ENCODE measurements around the gene SYT13. TPM values are rescaled to one million over a fixed set of nuclear protein-coding genes. Genes with fewer than 3 reads are reported as not detected.
A peak's percentile ranks its signal among the peaks of the same experiment; 100 is the strongest.

The SYT13 gene
- total and polyA plus RNA-seq, 7 experiments from 2014 or later: not detected

GRCh38 chr11:45218705-45219104 lies 67.4 kb downstream of the SYT13 start:
- Histone ChIP-seq H3K4me3 (ENCODE audit: low read length) (no peak overlapping the region), H3K27ac (ENCODE audit: low read depth, low read length) (no peak overlapping the region), H3K4me1 (ENCODE audit: control insufficient read depth in 2 of 2, insufficient read depth in 2 of 2, low read length in 2 of 2) (no peaks in the 10 kb centered on the region), H3K27me3 (ENCODE audit: control insufficient read depth in 2 of 2, insufficient read depth in 2 of 2, low read length in 2 of 2) (no peaks in the 10 kb centered on the region), H3K36me3 (ENCODE audit: control insufficient read depth in 2 of 3, insufficient read depth in 3 of 3, low read length in 3 of 3) (no peaks in the 10 kb centered on the region), H3K9me3 (ENCODE audit: control insufficient read depth in 2 of 3, low read length in 3 of 3) (no peaks in the 10 kb centered on the region)
- intact Hi-C loops (cut with micrococcal nuclease): no loop called here
- Mint-ChIP-seq H3K9me3 (no peaks in the 10 kb centered on the region), H3K27ac (no peak overlapping the region), H3K27me3 (no peaks in the 10 kb centered on the region), H3K4me1 (peaks cover 0 to 9% (median 0%) of the 10 kb centered on the region in 7 donors), H3K4me3 (no peak overlapping the region), H3K36me3 (peaks cover 0 to 34% (median 14%) of the 10 kb centered on the region in 5 donors)
- no peak for ATAC-seq
- DNase-seq: no peak
- POLR2A ChIA-PET: no interaction called here
- CTCF ChIA-PET: interaction anchor here (0.7 kb wide), 1 partner anchor 14 kb away, joined by 3 read pairs; no protein-coding TSS in a partner anchor

- no peak overlapping the region for H3K4me3 Mint-ChIP-seq
- no peaks in the 10 kb centered on the region for H3K9me3 ChIP-seq (ENCODE audit: control insufficient read depth in 2 of 3, low read length in 3 of 3)
- no peak overlapping the region for H3K27ac Mint-ChIP-seq
- no peak overlapping the region for H3K4me3 ChIP-seq (ENCODE audit: low read length)
- H3K36me3 Mint-ChIP-seq: peaks cover 0 to 35% (median 12%) of the 10 kb centered on the region in 5 donors
- POLR2A ChIA-PET: no interaction called here
- peaks cover 0 to 2% (median 0%) of the 10 kb centered on the region in 3 experiments for H3K36me3 ChIP-seq (ENCODE audit: control insufficient read depth in 2 of 3, insufficient read depth in 3 of 3, low read length in 3 of 3)
- CTCF ChIA-PET: no interaction called here
- ATAC-seq (no peak), DNase-seq (no peak)
- no peaks in the 10 kb centered on the region for H3K9me3 Mint-ChIP-seq
- intact Hi-C loops (cut with micrococcal nuclease): no loop called here
- no peaks in the 10 kb centered on the region for H3K27me3 Mint-ChIP-seq
- H3K4me1 Mint-ChIP-seq: peaks cover 0 to 9% (median 0%) of the 10 kb centered on the region in 7 donors
- H3K27me3 ChIP-seq (ENCODE audit: control insufficient read depth in 2 of 2, insufficient read depth in 2 of 2, low read length in 2 of 2): no peaks in the 10 kb centered on the region
- H3K4me1 ChIP-seq (ENCODE audit: control insufficient read depth in 2 of 2, insufficient read depth in 2 of 2, low read length in 2 of 2): no peaks in the 10 kb centered on the region
- H3K27ac ChIP-seq (ENCODE audit: low read depth, low read length): no peak overlapping the region
Observed at GRCh38 chr11:45217991-45218390, 68.2 kb downstream of the SYT13 start.

GRCh38 chr11:45216901-45217300 lies 69.2 kb downstream of the SYT13 start:
- DNase-seq (no peak), ATAC-seq (no peak)
- Histone ChIP-seq H3K36me3 (ENCODE audit: control insufficient read depth in 2 of 3, insufficient read depth in 3 of 3, low read length in 3 of 3) (peaks cover 0 to 9% (median 0%) of the 10 kb centered on the region in 3 experiments), H3K9me3 (ENCODE audit: control insufficient read depth in 2 of 3, low read length in 3 of 3) (no peaks in the 10 kb centered on the region), H3K27ac (ENCODE audit: low read depth, low read length) (no peak overlapping the region), H3K27me3 (ENCODE audit: control insufficient read depth in 2 of 2, insufficient read depth in 2 of 2, low read length in 2 of 2) (no peaks in the 10 kb centered on the region), H3K4me1 (ENCODE audit: control insufficient read depth in 2 of 2, insufficient read depth in 2 of 2, low read length in 2 of 2) (no peaks in the 10 kb centered on the region), H3K4me3 (ENCODE audit: low read length) (no peak overlapping the region)
- Mint-ChIP-seq H3K27ac (no peak overlapping the region), H3K9me3 (no peaks in the 10 kb centered on the region), H3K27me3 (no peaks in the 10 kb centered on the region), H3K4me1 (peaks cover 0 to 9% (median 0%) of the 10 kb centered on the region in 7 donors), H3K36me3 (peaks cover 0 to 34% (median 13%) of the 10 kb centered on the region in 5 donors), H3K4me3 (no peak overlapping the region)
- intact Hi-C loops (cut with micrococcal nuclease): no loop called here
- CTCF ChIA-PET: no interaction called here
- POLR2A ChIA-PET: no interaction called here

- Mint-ChIP-seq H3K9me3 (no peaks in the 10 kb centered on the region), H3K4me1 (peaks cover 0 to 9% (median 0%) of the 10 kb centered on the region in 7 donors), H3K36me3 (peaks cover 0 to 32% (median 7%) of the 10 kb centered on the region in 5 donors), H3K27ac (peak overlapping the region in 1 of 9 donors; percentile 26), H3K27me3 (no peaks in the 10 kb centered on the region), H3K4me3 (no peak overlapping the region)
- Histone ChIP-seq H3K27ac (ENCODE audit: low read depth, low read length) (no peak overlapping the region), H3K36me3 (ENCODE audit: control insufficient read depth in 2 of 3, insufficient read depth in 3 of 3, low read length in 3 of 3) (peaks cover 0 to 9% (median 0%) of the 10 kb centered on the region in 3 experiments), H3K27me3 (ENCODE audit: control insufficient read depth in 2 of 2, insufficient read depth in 2 of 2, low read length in 2 of 2) (no peaks in the 10 kb centered on the region), H3K4me1 (ENCODE audit: control insufficient read depth in 2 of 2, insufficient read depth in 2 of 2, low read length in 2 of 2) (no peaks in the 10 kb centered on the region), H3K4me3 (ENCODE audit: low read length) (no peak overlapping the region), H3K9me3 (ENCODE audit: control insufficient read depth in 2 of 3, low read length in 3 of 3) (no peaks in the 10 kb centered on the region)
- intact Hi-C loops (cut with micrococcal nuclease): no loop called here
- POLR2A ChIA-PET: no interaction called here
- CTCF ChIA-PET: no interaction called here
- no peak for DNase-seq
- ATAC-seq: no peak
Observed at GRCh38 chr11:45216031-45216430, 70.1 kb downstream of the SYT13 start.

- POLR2A ChIA-PET: no interaction called here
Observed at GRCh38 chr11:45215098-45215865, 70.9 kb downstream of the SYT13 start.

GRCh38 chr11:45213717-45214116 lies 72.4 kb downstream of the SYT13 start:
- intact Hi-C loops (cut with micrococcal nuclease): no loop called here
- peaks cover 0 to 12% (median 0%) of the 10 kb centered on the region in 3 experiments for H3K36me3 ChIP-seq (ENCODE audit: control insufficient read depth in 2 of 3, insufficient read depth in 3 of 3, low read length in 3 of 3)
- H3K4me1 ChIP-seq (ENCODE audit: control insufficient read depth in 2 of 2, insufficient read depth in 2 of 2, low read length in 2 of 2): no peaks in the 10 kb centered on the region
- no peaks in the 10 kb centered on the region for H3K9me3 ChIP-seq (ENCODE audit: control insufficient read depth in 2 of 3, low read length in 3 of 3)
- H3K27me3 ChIP-seq (ENCODE audit: control insufficient read depth in 2 of 2, insufficient read depth in 2 of 2, low read length in 2 of 2): no peaks in the 10 kb centered on the region
- no peak overlapping the region for H3K4me3 ChIP-seq (ENCODE audit: low read length)
- peaks cover 0 to 9% (median 0%) of the 10 kb centered on the region in 7 donors for H3K4me1 Mint-ChIP-seq
- DNase-seq (no peak), ATAC-seq (no peak)
- no peak overlapping the region for H3K27ac ChIP-seq (ENCODE audit: low read depth, low read length)
- H3K27me3 Mint-ChIP-seq: no peaks in the 10 kb centered on the region
- H3K27ac Mint-ChIP-seq: peak overlapping the region in 1 of 9 donors; percentile 43
- H3K36me3 Mint-ChIP-seq: peaks cover 0 to 20% (median 4%) of the 10 kb centered on the region in 5 donors
- peaks cover 0 to 1% (median 0%) of the 10 kb centered on the region in 11 donors for H3K9me3 Mint-ChIP-seq
- ChIA-PET CTCF (no interaction called here), POLR2A (no interaction called here)
- no peak overlapping the region for H3K4me3 Mint-ChIP-seq

More at GRCh38 chr11:45215098-45215865, 70.9 kb downstream of the SYT13 start:
- H3K27ac Mint-ChIP-seq: peak overlapping the region in 3 of 9 donors; percentile 22 to 44 (median 26)
- peaks cover 0 to 9% (median 0%) of the 10 kb centered on the region in 7 donors for H3K4me1 Mint-ChIP-seq
- H3K4me1 ChIP-seq (ENCODE audit: control insufficient read depth in 2 of 2, insufficient read depth in 2 of 2, low read length in 2 of 2): no peaks in the 10 kb centered on the region
- CTCF ChIA-PET: no interaction called here
- H3K27ac ChIP-seq (ENCODE audit: low read depth, low read length): no peak overlapping the region
- no peak overlapping the region for H3K4me3 ChIP-seq (ENCODE audit: low read length)
- ATAC-seq (no peak), DNase-seq (no peak)
- intact Hi-C loops (cut with micrococcal nuclease): no loop called here
- peaks cover 0 to 24% (median 4%) of the 10 kb centered on the region in 5 donors for H3K36me3 Mint-ChIP-seq
- H3K27me3 ChIP-seq (ENCODE audit: control insufficient read depth in 2 of 2, insufficient read depth in 2 of 2, low read length in 2 of 2): no peaks in the 10 kb centered on the region
- H3K36me3 ChIP-seq (ENCODE audit: control insufficient read depth in 2 of 3, insufficient read depth in 3 of 3, low read length in 3 of 3): peaks cover 0 to 9% (median 0%) of the 10 kb centered on the region in 3 experiments
- H3K9me3 ChIP-seq (ENCODE audit: control insufficient read depth in 2 of 3, low read length in 3 of 3): no peaks in the 10 kb centered on the region
- H3K4me3 Mint-ChIP-seq: no peak overlapping the region
- no peaks in the 10 kb centered on the region for H3K9me3 Mint-ChIP-seq
- no peaks in the 10 kb centered on the region for H3K27me3 Mint-ChIP-seq

- Mint-ChIP-seq H3K27ac (peak overlapping the region in 1 of 9 donors; percentile 43), H3K4me3 (no peak overlapping the region), H3K9me3 (peaks cover 0 to 1% (median 0%) of the 10 kb centered on the region in 11 donors), H3K4me1 (peaks cover 0 to 9% (median 0%) of the 10 kb centered on the region in 7 donors), H3K27me3 (no peaks in the 10 kb centered on the region), H3K36me3 (peaks cover 0 to 20% (median 4%) of the 10 kb centered on the region in 5 donors)
- ChIA-PET CTCF (no interaction called here), POLR2A (no interaction called here)
- Histone ChIP-seq H3K9me3 (ENCODE audit: control insufficient read depth in 2 of 3, low read length in 3 of 3) (no peaks in the 10 kb centered on the region), H3K27me3 (ENCODE audit: control insufficient read depth in 2 of 2, insufficient read depth in 2 of 2, low read length in 2 of 2) (no peaks in the 10 kb centered on the region), H3K36me3 (ENCODE audit: control insufficient read depth in 2 of 3, insufficient read depth in 3 of 3, low read length in 3 of 3) (peaks cover 0 to 12% (median 0%) of the 10 kb centered on the region in 3 experiments), H3K27ac (ENCODE audit: low read depth, low read length) (no peak overlapping the region), H3K4me1 (ENCODE audit: control insufficient read depth in 2 of 2, insufficient read depth in 2 of 2, low read length in 2 of 2) (no peaks in the 10 kb centered on the region), H3K4me3 (ENCODE audit: low read length) (no peak overlapping the region)
- DNase-seq: no peak
- ATAC-seq: no peak
- intact Hi-C loops (cut with micrococcal nuclease): no loop called here
Observed at GRCh38 chr11:45213316-45213665, 72.8 kb downstream of the SYT13 start.

All from naive thymus-derived CD4-positive, alpha-beta T cell (primary cell).